Measurements from ENCODE around the gene ADGRG1.

ADGRG1 gene

GRCh38 chr16:57621521-57622271 lies 6.7 kb upstream of the ADGRG1 start:
- no peak for DNase-seq

GRCh38 chr16:57622361-57623250 lies 5.8 kb upstream of the ADGRG1 start:
- DNase-seq, result no peak

- DNase-seq, result no peak
Measured at GRCh38 chr16:57623251-57624043, 5.0 kb upstream of the ADGRG1 start.

- DNase-seq, result no peak
Measured at GRCh38 chr16:57624044-57624688, 4.3 kb upstream of the ADGRG1 start.

- DNase-seq, result no peak
Measured at GRCh38 chr16:57624806-57625500, 3.5 kb upstream of the ADGRG1 start.

- DNase-seq, result no peak
Measured at GRCh38 chr16:57626420-57627170, 1.8 kb upstream of the ADGRG1 start.

GRCh38 chr16:57627184-57627871 lies 1.1 kb upstream of the ADGRG1 start:
- DNase-seq, result no peak

GRCh38 chr16:57628783-57629293 lies 408 bp downstream of the ADGRG1 start:
- DNase-seq, result no peak

GRCh38 chr16:57629516-57630406 lies 1.3 kb downstream of the ADGRG1 start:
- DNase-seq, result no peak

GRCh38 chr16:57630407-57630797 lies 2.0 kb downstream of the ADGRG1 start:
- no peak for DNase-seq

GRCh38 chr16:57630931-57631845 lies 2.8 kb downstream of the ADGRG1 start:
- DNase-seq, result no peak

GRCh38 chr16:57632568-57632967 lies 4.1 kb downstream of the ADGRG1 start:
- no peak for DNase-seq

GRCh38 chr16:57633383-57634064 lies 5.1 kb downstream of the ADGRG1 start:
- DNase-seq, result no peak

- no peak for DNase-seq
Measured at GRCh38 chr16:57634171-57634570, 5.7 kb downstream of the ADGRG1 start.

GRCh38 chr16:57635266-57636097 lies 7.1 kb downstream of the ADGRG1 start:
- DNase-seq, result no peak

GRCh38 chr16:57636184-57636583 lies 7.8 kb downstream of the ADGRG1 start:
- no peak for DNase-seq

- DNase-seq, result no peak
Measured at GRCh38 chr16:57637020-57637419, 8.6 kb downstream of the ADGRG1 start.
